GM18873 (cell line): ENCODE data around the gene CAPN15.

Experiments used
- ATAC-seq: cut with Tn5 transposase; IDR thresholded peaks from one replicate; pipeline ENCODE4 v1.9.1; 2021; ENCODE audit warnings: mild to moderate bottlenecking, moderate library complexity, moderate number of reproducible peaks; ENCODE audit not compliant: unreplicated experiment, low FRiP score

Gene CAPN15

DNA sequence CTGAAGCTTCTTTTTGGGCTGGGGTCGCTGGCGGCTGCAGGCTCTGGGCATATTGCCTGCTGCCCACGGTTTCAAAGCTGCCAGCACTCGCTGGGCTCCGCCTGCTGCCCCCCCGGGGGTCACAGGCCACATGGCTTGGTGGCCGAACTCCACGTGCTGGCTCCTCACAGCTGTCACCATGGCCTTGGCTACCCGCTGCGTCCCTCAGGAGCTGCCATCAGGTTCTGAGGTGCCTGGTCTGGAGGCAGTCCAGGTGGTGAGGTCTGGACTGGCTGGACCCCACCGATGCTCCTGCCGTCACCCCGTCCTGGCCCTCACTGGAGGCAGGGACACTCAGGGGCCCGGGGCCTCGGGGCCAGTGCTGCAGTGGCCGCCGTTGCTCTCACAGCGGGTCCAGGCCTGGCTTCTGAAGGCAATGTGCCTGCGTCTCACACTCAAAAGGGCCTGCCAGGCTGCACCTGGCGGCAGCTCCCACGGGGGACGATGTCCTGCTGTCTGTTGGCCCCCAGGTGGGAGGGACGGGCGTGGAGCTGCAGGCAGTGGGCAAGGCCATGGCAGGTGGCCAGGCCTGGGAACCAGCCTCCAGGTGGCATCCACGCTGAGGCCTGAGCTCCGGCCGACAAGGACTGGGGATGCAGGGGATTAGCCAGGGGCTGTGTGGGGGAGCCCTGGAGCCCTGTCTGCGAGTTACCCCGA is 13.3 kb downstream of the CAPN15 start:
- ATAC-seq: no peak

- ATAC-seq: no peak
Measured at GRCh38 chr16:543301-544164, 16.0 kb downstream of the CAPN15 start.

DNA sequence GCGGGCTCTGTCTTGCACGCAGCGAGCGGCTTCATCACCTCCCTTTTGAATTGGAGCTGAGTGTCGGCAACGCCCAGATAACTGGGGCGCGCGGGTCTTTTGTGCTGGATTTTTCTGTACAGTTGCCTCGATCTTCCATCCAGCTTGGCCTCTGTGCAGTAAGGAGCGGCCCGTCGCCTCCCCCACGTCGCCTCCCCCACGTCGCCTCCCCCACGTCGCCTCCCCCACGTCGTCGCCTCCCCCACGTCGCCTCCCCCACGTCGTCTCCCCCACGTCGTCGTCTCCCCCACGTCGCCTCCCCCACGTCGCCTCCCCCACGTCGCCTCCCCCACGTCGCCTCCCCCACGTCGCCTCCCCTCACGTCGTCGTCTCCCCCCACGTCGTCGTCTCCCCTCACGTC is 17.0 kb downstream of the CAPN15 start:
- no peak for ATAC-seq

GRCh38 chr16:546909-547770 is 19.6 kb downstream of the CAPN15 start:
- ATAC-seq: no peak

GRCh38 chr16:548586-548985 is 21.1 kb downstream of the CAPN15 start:
- ATAC-seq: no peak

DNA sequence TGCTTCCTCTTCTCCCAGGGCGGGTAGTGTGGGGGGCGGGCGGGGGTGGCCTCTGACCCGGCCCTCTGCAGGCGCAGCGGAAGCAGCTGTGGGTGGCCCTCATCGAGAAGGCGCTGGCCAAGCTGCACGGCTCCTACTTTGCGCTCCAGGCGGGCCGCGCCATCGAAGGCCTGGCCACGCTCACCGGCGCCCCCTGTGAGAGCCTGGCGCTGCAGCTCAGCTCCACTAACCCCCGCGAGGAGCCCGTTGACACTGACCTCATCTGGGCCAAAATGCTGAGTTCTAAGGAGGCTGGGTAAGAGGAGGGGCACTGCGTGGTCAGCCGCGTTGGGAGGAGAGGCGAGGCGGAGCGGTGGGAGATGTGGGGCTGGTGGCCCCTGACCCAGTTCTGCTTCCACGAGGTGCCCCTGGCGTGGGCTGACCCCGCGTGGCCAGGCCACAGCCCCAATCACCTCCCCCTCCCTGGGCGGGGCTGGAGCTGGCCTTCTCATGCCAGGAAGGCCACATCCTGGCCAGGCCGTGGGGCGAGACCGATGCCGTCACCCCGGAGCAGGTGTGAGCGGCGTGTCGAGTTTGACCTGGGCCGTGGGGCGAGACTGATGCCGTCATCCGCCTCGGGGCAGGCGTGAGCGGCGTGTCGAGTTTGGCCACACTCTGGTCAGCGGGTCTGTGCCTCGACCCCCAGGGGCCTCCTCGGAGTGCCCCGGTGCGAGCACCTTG is 22.2 kb downstream of the CAPN15 start:
- ATAC-seq: no peak

DNA sequence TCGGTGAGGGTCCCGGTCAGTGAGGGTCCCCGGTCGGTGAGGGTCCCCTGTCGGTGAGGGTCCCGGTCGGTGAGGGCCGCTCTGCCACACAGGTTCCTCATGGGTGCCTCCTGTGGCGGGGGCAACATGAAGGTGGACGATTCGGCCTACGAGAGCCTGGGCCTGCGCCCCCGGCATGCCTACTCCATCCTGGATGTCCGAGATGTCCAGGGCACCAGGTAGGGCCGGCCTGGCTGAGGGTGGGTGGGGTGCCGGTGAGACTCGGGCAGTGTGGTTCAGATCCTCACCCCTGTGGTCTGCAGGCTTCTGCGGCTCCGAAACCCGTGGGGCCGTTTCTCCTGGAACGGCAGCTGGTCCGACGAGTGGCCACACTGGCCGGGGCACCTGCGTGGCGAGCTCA is 23.7 kb downstream of the CAPN15 start:
- ATAC-seq: no peak

GRCh38 chr16:552171-552570 is 24.7 kb downstream of the CAPN15 start:
- ATAC-seq: no peak

GRCh38 chr16:553601-554296 is 26.2 kb downstream of the CAPN15 start:
- ATAC-seq: no peak

DNA sequence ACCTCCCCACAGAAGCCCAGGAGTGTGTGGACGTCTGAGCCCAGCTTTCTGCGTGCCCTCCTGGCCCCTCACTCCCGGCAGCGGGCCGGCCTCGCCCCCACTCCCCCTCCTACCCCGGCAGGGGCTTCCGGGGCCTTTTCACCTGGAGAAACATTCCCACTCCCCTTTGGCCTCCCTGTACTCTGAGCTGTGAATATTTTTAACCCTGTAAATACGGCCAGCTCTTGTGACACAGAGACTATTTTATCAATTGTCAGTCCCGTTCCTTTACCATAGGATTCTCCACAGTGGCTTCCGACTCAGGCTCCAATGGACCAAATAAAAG is 26.7 kb downstream of the CAPN15 start:
- ATAC-seq: no peak

DNA sequence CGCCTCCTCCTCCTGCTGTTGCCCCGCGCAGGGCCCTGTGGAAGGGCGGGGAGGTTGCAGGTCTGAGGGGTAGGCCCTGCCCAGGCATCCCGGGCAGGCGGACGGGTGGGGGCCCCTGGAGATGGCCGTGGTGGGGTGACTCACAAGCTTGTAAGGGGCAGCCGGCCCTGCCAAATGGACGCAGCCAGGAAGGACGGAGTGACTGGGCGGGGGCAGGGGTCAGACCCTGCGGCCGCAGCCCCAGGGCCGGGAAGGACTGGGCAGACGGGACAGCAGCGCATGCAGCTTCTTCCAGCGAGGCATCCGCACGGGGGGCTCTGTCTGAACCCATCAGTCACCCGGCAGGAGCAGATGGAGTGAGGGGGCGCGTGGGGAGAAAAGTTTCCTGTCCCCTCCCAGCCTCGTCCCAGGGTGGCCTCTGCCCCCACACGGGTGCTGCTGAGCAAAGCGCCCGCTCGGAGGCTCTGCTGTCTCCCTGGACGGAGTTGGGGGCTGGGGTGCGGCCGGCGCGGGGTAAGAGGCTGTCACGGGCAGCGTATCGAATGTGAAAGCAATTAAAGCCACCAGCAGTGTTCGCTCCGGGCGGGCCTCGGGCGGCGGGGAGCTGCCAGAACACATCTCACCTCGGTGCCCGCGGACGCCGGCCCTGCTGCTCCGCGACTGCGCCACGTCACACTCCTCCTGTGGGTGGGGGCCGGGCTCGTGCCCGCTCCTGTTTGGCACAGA is 27.3 kb downstream of the CAPN15 start:
- ATAC-seq: no peak

DNA sequence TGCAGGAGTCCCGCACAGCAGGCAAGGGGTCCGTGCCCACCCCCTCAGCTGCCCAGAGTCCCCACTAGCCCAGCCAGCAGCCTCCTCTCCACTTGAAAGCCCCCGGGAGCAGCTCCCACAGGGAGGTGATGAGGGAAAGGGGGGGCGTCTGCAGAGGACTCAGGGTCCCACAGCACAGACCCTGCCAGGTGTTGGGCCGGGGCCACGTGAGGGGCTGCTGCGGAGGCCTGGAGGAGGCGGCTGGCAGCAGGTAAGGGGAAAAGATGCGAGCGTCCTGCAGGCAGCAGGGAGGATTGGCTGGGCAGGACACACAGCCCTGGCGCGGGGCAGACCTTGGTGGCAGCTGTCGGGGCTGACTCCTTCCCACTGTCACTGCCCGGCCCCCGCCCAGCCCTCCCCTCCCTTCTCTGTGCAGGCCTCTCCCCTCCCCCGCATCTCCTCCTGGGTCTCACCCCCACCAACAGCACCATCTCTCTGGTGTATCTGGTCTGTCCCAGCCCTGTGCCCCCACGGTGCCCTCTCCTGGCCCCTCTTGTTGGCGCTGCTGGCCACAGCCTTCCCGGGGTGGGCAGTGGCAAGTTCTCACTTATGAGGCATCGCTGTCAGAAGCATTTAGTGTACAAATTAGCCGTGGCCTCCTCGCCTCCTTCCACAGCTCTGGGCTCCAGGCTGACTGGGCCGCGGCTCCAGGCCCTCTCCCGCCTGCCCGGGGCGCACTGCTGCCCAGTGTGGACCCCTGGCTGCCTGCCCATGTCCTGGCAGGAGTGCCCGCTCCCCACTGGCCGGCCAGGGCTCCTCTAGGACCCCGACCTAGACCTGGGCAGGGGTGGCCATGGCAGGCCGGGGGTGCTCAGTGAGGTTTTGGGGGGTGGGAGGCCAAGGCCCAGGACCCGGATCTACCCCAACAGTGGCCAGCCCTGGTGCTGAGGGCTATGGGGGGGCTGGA is 28.3 kb downstream of the CAPN15 start:
- no peak for ATAC-seq

DNA sequence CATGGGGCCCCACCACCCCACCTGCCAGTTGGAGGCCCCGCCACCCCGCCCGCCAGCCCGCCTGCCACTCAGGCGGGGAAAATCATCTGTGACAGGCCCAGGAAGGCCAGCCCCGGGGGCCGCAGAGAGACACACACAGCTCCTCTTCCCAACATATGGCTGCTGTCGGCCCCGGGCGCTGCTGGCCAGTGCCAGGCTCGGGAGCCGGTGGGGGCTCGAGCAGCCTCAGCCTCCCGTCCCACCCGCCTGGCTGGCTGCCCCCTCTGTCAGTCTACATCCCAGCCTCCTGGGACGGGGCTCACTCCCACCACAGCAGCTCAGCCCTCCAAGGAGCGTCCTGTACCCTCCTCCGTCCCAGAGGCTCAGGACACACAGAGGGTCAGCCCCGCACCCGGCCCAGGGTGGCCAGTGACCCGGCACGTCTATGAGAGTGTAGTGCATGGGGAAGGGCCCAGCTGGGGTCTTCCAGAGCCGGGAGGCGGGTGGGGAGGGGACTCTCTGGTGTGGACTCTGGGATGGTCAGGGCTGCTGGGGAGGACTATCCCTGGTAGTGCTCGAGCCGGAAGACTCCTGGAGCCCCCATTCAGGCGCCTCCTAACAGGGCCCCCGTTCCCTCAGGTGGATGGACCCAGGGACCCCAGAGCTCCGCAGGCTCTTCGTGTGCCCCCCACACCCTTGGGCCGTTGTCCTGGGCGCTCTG is 29.1 kb downstream of the CAPN15 start:
- no peak for ATAC-seq

GRCh38 chr16:557463-558297 is 30.2 kb downstream of the CAPN15 start:
- ATAC-seq: no peak

GRCh38 chr16:558298-559020 is 30.9 kb downstream of the CAPN15 start:
- ATAC-seq: no peak

DNA sequence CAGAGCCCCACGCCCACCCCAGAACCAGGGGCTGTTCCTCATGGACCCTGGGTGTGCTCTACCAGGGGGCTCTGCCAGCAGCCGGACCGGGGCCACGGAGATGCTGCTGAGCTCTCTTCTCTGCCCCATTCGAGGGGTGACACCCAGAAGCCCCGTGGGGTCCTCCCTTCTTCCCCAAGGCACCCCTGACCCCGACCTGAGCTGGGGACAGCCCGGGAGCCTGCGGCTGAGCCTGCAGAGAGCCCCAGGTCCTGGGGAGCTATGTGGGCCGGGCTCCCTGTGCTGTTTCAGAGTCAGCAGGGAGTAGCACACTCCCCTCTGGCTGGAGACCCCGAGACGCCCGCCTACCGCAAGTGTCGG is 31.5 kb downstream of the CAPN15 start:
- no peak for ATAC-seq
